Measurements from ENCODE around the gene TMOD4.

Gene TMOD4

DNA sequence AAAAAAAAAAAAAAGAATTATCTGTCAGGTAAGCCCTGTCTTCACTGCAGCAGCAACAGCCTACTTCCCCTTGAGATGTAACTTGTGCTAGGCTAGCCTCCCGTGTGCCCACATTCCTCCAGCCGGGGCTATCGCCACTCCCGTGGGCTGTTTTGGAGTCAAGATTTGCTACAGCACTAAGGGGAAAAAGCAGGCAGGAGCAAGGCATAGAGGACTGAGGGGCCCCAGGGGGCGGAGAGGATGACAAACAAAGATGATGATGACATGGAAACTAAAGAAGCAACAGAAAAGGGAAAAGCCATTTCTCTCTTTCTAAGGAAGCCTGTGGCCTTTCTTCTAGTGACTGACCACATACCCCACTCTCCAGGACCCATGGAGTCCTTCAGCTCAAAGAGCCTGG, 17.5 kb downstream of the TMOD4 start:
- Mint-ChIP-seq H3K4me3 (peak overlapping the region; percentile 100), H3K27ac (peak overlapping the region; percentile 98), H3K9me3 (no peaks in the 10 kb centered on the region), H3K4me1 (peaks cover 70% of the 10 kb centered on the region), H3K27me3 (no peaks in the 10 kb centered on the region), H3K36me3 (peaks cover 15% of the 10 kb centered on the region)

- Mint-ChIP-seq H3K9me3 (no peaks in the 10 kb centered on the region), H3K4me3 (peak overlapping the region; percentile 100), H3K27me3 (no peaks in the 10 kb centered on the region), H3K36me3 (peaks cover 15% of the 10 kb centered on the region), H3K27ac (peak overlapping the region; percentile 98), H3K4me1 (peaks cover 60% of the 10 kb centered on the region)
These were observed 18.7 kb downstream of the TMOD4 start for GRCh38 chr1:151157067-151157531.

DNA sequence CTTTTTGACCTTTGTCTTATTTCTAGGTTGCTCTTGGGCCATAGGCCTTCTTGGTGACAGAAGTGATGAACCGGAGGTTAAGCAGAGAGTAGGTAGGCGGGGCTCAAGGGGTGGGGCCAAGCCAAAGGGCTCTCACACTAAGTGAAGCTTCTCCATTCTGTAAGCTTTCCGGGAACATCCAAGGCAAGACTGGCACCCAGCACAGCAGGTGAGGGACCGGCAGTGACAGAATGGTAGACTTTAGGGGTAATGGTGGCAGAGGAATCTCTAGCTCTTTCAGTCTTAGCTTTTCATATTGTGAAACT, 19.3 kb downstream of the TMOD4 start, which contains the start of gene TNFAIP8L2:
TNFAIP8L2 (plus strand) TSS at position 135 of the 305 bp plus-strand sequence. CDS start 2,049 bp downstream, outside the sequence.
- H3K4me1 Mint-ChIP-seq: peaks cover 53% of the 10 kb centered on the region
- peaks cover 13% of the 10 kb centered on the region for H3K36me3 Mint-ChIP-seq
- peak within 1 kb of the TSS; percentile 98 for H3K27ac Mint-ChIP-seq
- no peaks in the 10 kb centered on the region for H3K9me3 Mint-ChIP-seq
- peak within 1 kb of the TSS; percentile 100 for H3K4me3 Mint-ChIP-seq
- no peaks in the 10 kb centered on the region for H3K27me3 Mint-ChIP-seq

DNA sequence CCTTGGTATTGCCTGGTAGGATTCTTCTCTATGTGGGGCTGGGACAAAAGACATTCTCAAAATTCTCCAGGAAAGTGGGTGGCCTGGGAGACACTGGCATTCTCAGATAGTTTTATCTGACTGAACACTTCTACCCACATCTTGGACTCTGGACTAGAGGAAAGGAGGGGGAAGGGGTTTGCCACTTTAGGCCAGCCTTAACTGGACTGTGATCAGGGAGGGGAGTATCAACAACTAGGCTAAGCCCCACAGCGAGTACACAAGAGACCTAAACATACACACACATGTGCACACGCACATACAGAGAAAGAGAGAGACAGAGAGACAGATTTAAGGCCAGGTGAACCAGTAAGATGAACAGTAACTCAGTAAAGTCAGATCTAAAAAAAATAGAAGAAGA, 28.1 kb downstream of the TMOD4 start:
- H3K9me3 Mint-ChIP-seq: no peaks in the 10 kb centered on the region
- peak overlapping the region; percentile 91 for H3K4me3 Mint-ChIP-seq
- H3K36me3 Mint-ChIP-seq: no peaks in the 10 kb centered on the region
- H3K4me1 Mint-ChIP-seq: peaks cover 17% of the 10 kb centered on the region
- no peaks in the 10 kb centered on the region for H3K27me3 Mint-ChIP-seq
- H3K27ac Mint-ChIP-seq: no peak overlapping the region

- H3K27me3 Mint-ChIP-seq: no peaks in the 10 kb centered on the region
- peaks cover 17% of the 10 kb centered on the region for H3K4me1 Mint-ChIP-seq
- H3K9me3 Mint-ChIP-seq: no peaks in the 10 kb centered on the region
- no peak overlapping the region for H3K27ac Mint-ChIP-seq
- H3K4me3 Mint-ChIP-seq: peak overlapping the region; percentile 91
- no peaks in the 10 kb centered on the region for H3K36me3 Mint-ChIP-seq
These were observed 28.7 kb downstream of the TMOD4 start for GRCh38 chr1:151147132-151147503.

GRCh38 chr1:151146412-151147131, 29.2 kb downstream of the TMOD4 start, which contains the start of gene SEMA6C:
SEMA6C (minus strand) TSS chr1:151146631; CDS start chr1:151142621, 4,010 bp downstream.
- Mint-ChIP-seq H3K27me3 (no peaks in the 10 kb centered on the region), H3K4me1 (peaks cover 17% of the 10 kb centered on the region), H3K36me3 (no peaks in the 10 kb centered on the region), H3K4me3 (peak within 1 kb of the TSS; percentile 91), H3K9me3 (no peaks in the 10 kb centered on the region), H3K27ac (peak within 1 kb of the TSS; percentile 63)

DNA sequence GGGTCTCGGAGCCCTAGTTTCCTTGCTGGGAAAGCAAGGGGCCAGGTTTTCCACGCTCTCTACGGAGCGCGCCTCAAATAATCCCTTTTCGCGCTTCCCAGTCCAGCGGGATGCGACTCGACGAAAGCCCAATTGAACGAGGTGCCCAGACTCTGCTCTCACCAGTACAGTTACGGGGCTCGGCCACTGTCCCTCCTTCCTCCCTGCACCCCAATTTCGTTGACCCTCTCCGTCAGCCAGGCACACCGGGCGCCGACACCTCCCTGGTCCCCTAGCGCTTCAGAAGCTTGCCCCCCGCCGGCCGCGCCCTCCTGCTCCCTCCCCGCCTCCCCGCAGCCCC, 29.7 kb downstream of the TMOD4 start:
- H3K4me1 Mint-ChIP-seq: peaks cover 17% of the 10 kb centered on the region
- H3K4me3 Mint-ChIP-seq: peak overlapping the region; percentile 91
- no peaks in the 10 kb centered on the region for H3K36me3 Mint-ChIP-seq
- no peaks in the 10 kb centered on the region for H3K9me3 Mint-ChIP-seq
- no peaks in the 10 kb centered on the region for H3K27me3 Mint-ChIP-seq
- no peak overlapping the region for H3K27ac Mint-ChIP-seq

GRCh38 chr1:151145304-151146071, 30.3 kb downstream of the TMOD4 start:
- Mint-ChIP-seq H3K4me1 (peaks cover 17% of the 10 kb centered on the region), H3K4me3 (peak overlapping the region; percentile 91), H3K27me3 (no peaks in the 10 kb centered on the region), H3K9me3 (no peaks in the 10 kb centered on the region), H3K36me3 (no peaks in the 10 kb centered on the region), H3K27ac (no peak overlapping the region)

- H3K4me3 Mint-ChIP-seq: no peak overlapping the region
These were observed 31.1 kb downstream of the TMOD4 start for GRCh38 chr1:151144474-151145303.

GRCh38 chr1:151143986-151144385, 31.8 kb downstream of the TMOD4 start:
- no peaks in the 10 kb centered on the region for H3K36me3 Mint-ChIP-seq
- H3K27me3 Mint-ChIP-seq: no peaks in the 10 kb centered on the region
- no peak overlapping the region for H3K4me3 Mint-ChIP-seq
- no peak overlapping the region for H3K27ac Mint-ChIP-seq
- peaks cover 17% of the 10 kb centered on the region for H3K4me1 Mint-ChIP-seq
- no peaks in the 10 kb centered on the region for H3K9me3 Mint-ChIP-seq

More at GRCh38 chr1:151144474-151145303, 31.1 kb downstream of the TMOD4 start:
- Mint-ChIP-seq H3K4me1 (peaks cover 17% of the 10 kb centered on the region), H3K9me3 (no peaks in the 10 kb centered on the region), H3K27me3 (no peaks in the 10 kb centered on the region), H3K36me3 (no peaks in the 10 kb centered on the region), H3K27ac (no peak overlapping the region)

GRCh38 chr1:151143057-151143435, 32.7 kb downstream of the TMOD4 start:
- Mint-ChIP-seq H3K27ac (no peak overlapping the region), H3K4me1 (peaks cover 17% of the 10 kb centered on the region), H3K27me3 (no peaks in the 10 kb centered on the region), H3K4me3 (no peak overlapping the region), H3K9me3 (no peaks in the 10 kb centered on the region), H3K36me3 (no peaks in the 10 kb centered on the region)

DNA sequence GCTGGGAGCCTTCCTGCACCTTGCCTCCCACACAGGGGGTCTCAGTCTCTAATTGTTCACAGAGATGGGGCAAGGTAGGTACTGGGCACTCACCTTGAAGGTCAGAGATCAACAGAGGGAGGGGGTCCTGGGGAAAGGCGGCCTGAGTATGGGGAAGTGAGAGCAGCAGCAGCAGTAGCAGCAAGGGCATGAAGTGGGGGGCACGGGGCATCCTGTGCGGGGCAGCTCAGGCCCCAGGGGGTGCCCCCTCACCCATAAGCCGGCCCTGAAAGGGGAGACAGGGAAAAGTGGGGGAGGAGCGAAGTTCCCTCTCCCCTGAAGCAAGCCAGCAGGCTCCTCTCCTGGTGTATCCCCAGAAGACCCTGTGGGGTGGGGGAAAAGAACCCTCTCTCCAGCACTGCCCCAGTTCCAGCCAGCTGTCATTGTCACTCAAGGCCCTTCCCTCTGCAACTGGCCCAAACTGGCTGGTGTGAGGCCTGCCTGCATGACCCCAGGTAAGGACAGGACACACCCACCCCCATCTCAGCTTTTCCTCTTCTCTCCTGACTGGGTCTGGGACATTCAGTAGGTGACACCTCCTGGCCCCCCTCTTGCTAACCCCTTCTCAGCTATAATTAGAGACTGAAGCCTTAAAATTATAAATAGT, 33.2 kb downstream of the TMOD4 start:
- Mint-ChIP-seq H3K27me3 (no peaks in the 10 kb centered on the region), H3K9me3 (no peaks in the 10 kb centered on the region), H3K36me3 (no peaks in the 10 kb centered on the region), H3K4me1 (peaks cover 17% of the 10 kb centered on the region), H3K4me3 (no peak overlapping the region), H3K27ac (no peak overlapping the region)

- H3K4me1 Mint-ChIP-seq: no peaks in the 10 kb centered on the region
- H3K27ac Mint-ChIP-seq: no peak overlapping the region
- H3K4me3 Mint-ChIP-seq: no peak overlapping the region
- H3K27me3 Mint-ChIP-seq: no peaks in the 10 kb centered on the region
- H3K36me3 Mint-ChIP-seq: peaks cover 1% of the 10 kb centered on the region
- no peaks in the 10 kb centered on the region for H3K9me3 Mint-ChIP-seq
These were observed 38.0 kb downstream of the TMOD4 start for GRCh38 chr1:151137789-151138188.

DNA sequence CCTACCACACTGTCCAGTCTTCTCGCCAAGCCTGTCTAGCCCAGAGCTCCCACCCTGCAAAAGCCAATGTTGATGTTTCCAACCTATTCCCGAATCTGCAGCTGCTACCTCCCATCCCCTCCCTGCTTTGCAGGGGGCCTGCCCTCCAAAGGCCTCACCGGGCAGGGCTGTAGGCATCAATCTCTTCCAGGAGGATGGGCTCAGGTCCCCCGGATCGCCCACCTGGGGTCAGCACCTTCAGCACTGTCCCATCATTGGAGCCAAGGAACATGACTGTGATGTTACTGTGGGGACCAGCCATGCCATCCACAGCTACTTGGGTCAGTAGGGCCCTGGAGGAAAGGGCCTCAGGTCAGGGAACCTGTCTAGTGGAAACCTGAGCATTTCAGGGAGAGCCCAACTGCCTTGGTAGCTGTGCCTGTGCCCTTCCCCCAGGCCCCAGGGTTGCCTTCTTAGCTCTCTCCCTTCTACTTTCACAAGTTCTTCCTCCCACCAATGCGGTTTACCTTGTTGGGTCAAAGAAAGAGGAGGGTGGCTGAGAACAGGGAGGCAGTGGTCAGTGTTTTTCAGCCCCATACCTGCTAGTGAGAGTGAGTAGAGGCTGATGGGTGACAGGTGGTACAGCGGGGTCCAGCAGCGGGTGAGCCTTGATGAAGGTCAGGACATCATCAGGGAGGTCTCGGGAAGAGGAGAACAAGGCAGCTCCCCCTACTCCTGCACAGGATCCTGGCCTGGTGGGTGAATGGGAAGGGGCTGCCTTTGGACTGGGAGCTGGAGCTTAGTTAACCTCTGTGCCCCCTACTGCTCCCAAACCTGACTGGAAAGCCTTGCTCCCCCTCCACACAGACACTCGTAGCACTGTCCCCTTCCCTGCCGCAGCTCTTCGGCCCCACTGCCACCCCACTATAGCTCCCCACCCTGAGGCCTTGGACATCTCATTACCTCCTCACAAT, 40.1 kb downstream of the TMOD4 start:
- H3K9me3 Mint-ChIP-seq: no peaks in the 10 kb centered on the region
- no peaks in the 10 kb centered on the region for H3K27me3 Mint-ChIP-seq
- H3K36me3 Mint-ChIP-seq: peaks cover 1% of the 10 kb centered on the region
- H3K4me3 Mint-ChIP-seq: no peak overlapping the region
- no peak overlapping the region for H3K27ac Mint-ChIP-seq
- peaks cover 5% of the 10 kb centered on the region for H3K4me1 Mint-ChIP-seq

All from activated naive CD4-positive, alpha-beta T cell treated with anti-CD3 and anti-CD28 coated beads, Interleukin-2, amount 50 U/mL, for 24 hours (primary cell).